KMS-11 (cell line): ENCODE data around the gene SLC13A5.

ENCODE experiments used
- H2AFZ ChIP-seq: fragments of 200-600 bp; sonication (generic); 2 replicates; pipeline ENCODE4 v1.6.1; 2016; ENCODE audit warnings: antibody characterized with exemption, mixed run types, low read depth
- H3K27ac ChIP-seq: fragments of 200-600 bp; sonication (generic); 2 replicates; pipeline ENCODE4 v1.6.1; 2016; ENCODE audit warnings: mild to moderate bottlenecking, mixed run types
- H3K27me3 ChIP-seq: fragments of 200-600 bp; sonication (generic); 2 replicates; pipeline ENCODE4 v1.6.1; 2017; ENCODE audit warnings: mild to moderate bottlenecking, low read depth, mixed run types, moderate library complexity; ENCODE audit not compliant: insufficient read depth
- H3K36me3 ChIP-seq: fragments of 200-600 bp; sonication (generic); 2 replicates; pipeline ENCODE4 v1.6.1; 2017; ENCODE audit warnings: mild to moderate bottlenecking, mixed run types; ENCODE audit not compliant: insufficient read depth
- H3K4me1 ChIP-seq: fragments of 200-600 bp; sonication (generic); 2 replicates; pipeline ENCODE4 v1.6.1; 2016; ENCODE audit warnings: mild to moderate bottlenecking, low read depth, mixed run types; ENCODE audit not compliant: poor library complexity, severe bottlenecking
- H3K4me2 ChIP-seq: fragments of 200-600 bp; sonication (generic); 2 replicates; pipeline ENCODE4 v1.7.0; 2016; ENCODE audit warnings: mild to moderate bottlenecking, mixed run types
- H3K4me3 ChIP-seq: fragments of 200-600 bp; sonication (generic); IDR thresholded peaks from 2 replicates; pipeline ENCODE4 v1.6.1; 2017; ENCODE audit warnings: low read depth, low read length, mixed read lengths; ENCODE audit not compliant: insufficient read depth
- H3K79me2 ChIP-seq: fragments of 200-600 bp; sonication (generic); 2 replicates; pipeline ENCODE4 v1.6.1; 2016; ENCODE audit warnings: low read depth, mixed run types; ENCODE audit not compliant: insufficient read depth
- H3K9ac ChIP-seq: fragments of 200-600 bp; sonication (generic); 2 replicates; pipeline ENCODE4 v1.6.1; 2016; ENCODE audit warnings: mild to moderate bottlenecking, mixed run types
- H4K20me1 ChIP-seq: fragments of 200-600 bp; sonication (generic); 2 replicates; pipeline ENCODE4 v1.6.1; 2016; ENCODE audit warnings: mild to moderate bottlenecking, mixed run types; ENCODE audit not compliant: insufficient read depth
- TF ChIP-seq, protein P1 (sequence below): fragments of 200-600 bp; sonication (generic); conservative IDR thresholded peaks from 2 replicates; pipeline ENCODE4 v1.6.1; 2017; ENCODE audit warnings: low read depth, mild to moderate bottlenecking, antibody characterized with exemption, low read length, moderate library complexity, mixed read lengths

SLC13A5 gene

DNA sequence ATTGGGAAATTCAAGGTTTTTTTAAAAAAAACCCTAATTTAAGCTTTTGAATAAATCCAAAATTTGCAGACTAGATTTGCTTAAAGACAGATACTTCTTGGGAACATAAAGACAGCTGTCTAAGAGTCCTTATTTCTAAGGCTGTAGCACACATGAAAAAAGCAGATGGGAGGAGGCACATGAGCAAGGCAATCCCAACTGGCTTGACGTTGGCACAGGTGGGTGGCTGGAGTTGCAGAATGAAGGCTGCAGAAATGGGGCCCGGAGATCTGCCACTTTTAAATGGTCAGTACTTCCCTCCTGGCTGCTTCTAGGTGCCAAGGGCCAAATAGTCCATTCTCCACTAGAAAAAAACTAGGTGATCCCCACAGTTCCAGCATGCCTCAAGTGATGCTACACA lies 77.1 kb downstream of the SLC13A5 start:
- Histone ChIP-seq H4K20me1 (no peaks in the 10 kb centered on the region), H3K27me3 (no peaks in the 10 kb centered on the region), H3K4me2 (no peak overlapping the region), H3K79me2 (no peaks in the 10 kb centered on the region), H3K36me3 (no peaks in the 10 kb centered on the region), H2AFZ (no peak overlapping the region), H3K4me1 (no peaks in the 10 kb centered on the region), H3K4me3 (no peak overlapping the region), H3K27ac (no peak overlapping the region), H3K9ac (no peak overlapping the region)
- TF ChIP-seq, protein P1, sequence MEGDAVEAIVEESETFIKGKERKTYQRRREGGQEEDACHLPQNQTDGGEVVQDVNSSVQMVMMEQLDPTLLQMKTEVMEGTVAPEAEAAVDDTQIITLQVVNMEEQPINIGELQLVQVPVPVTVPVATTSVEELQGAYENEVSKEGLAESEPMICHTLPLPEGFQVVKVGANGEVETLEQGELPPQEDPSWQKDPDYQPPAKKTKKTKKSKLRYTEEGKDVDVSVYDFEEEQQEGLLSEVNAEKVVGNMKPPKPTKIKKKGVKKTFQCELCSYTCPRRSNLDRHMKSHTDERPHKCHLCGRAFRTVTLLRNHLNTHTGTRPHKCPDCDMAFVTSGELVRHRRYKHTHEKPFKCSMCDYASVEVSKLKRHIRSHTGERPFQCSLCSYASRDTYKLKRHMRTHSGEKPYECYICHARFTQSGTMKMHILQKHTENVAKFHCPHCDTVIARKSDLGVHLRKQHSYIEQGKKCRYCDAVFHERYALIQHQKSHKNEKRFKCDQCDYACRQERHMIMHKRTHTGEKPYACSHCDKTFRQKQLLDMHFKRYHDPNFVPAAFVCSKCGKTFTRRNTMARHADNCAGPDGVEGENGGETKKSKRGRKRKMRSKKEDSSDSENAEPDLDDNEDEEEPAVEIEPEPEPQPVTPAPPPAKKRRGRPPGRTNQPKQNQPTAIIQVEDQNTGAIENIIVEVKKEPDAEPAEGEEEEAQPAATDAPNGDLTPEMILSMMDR: no peak
